GM20000 (cell line): ENCODE results near the gene SYNRG.
"Not testable (repeated sequence)": the region's sequence is repeated elsewhere in the genome, so short reads cannot be mapped to it uniquely, and the experiment has no call there.

Experiments
- DNase-seq: peaks from one replicate; pipeline ENCODE4 v3.0.0; 2012; ENCODE audit warnings: low spot score
- CTCF ChIP-seq: IDR thresholded peaks from 2 replicates; pipeline ENCODE4 v1.5.1; 2012; ENCODE audit warnings: mild to moderate bottlenecking, control low read depth; ENCODE audit errors: extremely low read depth, missing control alignments

Gene SYNRG

GRCh38 chr17:37512442-37513068, 96.7 kb downstream of the SYNRG start:
- no peak for TF ChIP-seq CTCF
- DNase-seq = no peak

- not testable (repeated sequence) for DNase-seq
Measured at GRCh38 chr17:37511642-37512041, 97.6 kb downstream of the SYNRG start.

- TF ChIP-seq CTCF = no peak
- DNase-seq = no peak
Measured at GRCh38 chr17:37510056-37510455, 99.2 kb downstream of the SYNRG start.

GRCh38 chr17:37507111-37507510, 102.1 kb downstream of the SYNRG start:
- DNase-seq = no peak
- TF ChIP-seq CTCF = no peak

GRCh38 chr17:37506678-37507077, 102.5 kb downstream of the SYNRG start:
- TF ChIP-seq CTCF = no peak
- DNase-seq = no peak

GRCh38 chr17:37505333-37505732, 103.9 kb downstream of the SYNRG start:
- no peak for TF ChIP-seq CTCF

GRCh38 chr17:37503148-37503547, 106.1 kb downstream of the SYNRG start:
- DNase-seq = no peak
- no peak for TF ChIP-seq CTCF

More at GRCh38 chr17:37505333-37505732, 103.9 kb downstream of the SYNRG start:
- DNase-seq = no peak
